Dendritic cell treated with granulocyte-macrophage colony-stimulating factor and Interleukin-4, amounts not matched to agents 40 ng/mL and 50 ng/mL, for 4 days (primary cell): ENCODE measurements around the gene COX6A1.
"Not testable (repeated sequence)": the region's sequence is repeated elsewhere in the genome, so short reads cannot be mapped to it uniquely, and the experiment has no call there.

Experiments
- H3K27ac Mint-ChIP-seq: one replicate; pipeline ENCODE4 v1.8.0; 2022; ENCODE audit warnings: mild to moderate bottlenecking, mixed read lengths
- H3K27me3 Mint-ChIP-seq: one replicate; pipeline ENCODE4 v1.8.0; 2022; ENCODE audit warnings: mild to moderate bottlenecking, mixed read lengths
- H3K36me3 Mint-ChIP-seq: one replicate; pipeline ENCODE4 v1.8.0; 2022; ENCODE audit warnings: low read depth, mixed read lengths
- H3K4me1 Mint-ChIP-seq: one replicate; pipeline ENCODE4 v1.8.0; 2022; ENCODE audit warnings: low read depth, mixed read lengths
- H3K4me3 Mint-ChIP-seq: one replicate; pipeline ENCODE4 v1.8.0; 2022; ENCODE audit warnings: mild to moderate bottlenecking, moderate library complexity, mixed read lengths
- H3K9me3 Mint-ChIP-seq: one replicate; pipeline ENCODE4 v1.8.0; 2022; ENCODE audit warnings: mixed read lengths
- intact Hi-C: fragments of 100-400 bp; cut with micrococcal nuclease; formaldehyde crosslinking; loops from one replicate; pipeline ENCODE4 v1.15.0; 2022

The COX6A1 gene

GRCh38 chr12:120485961-120486881, 48.3 kb downstream of the COX6A1 start:
- Mint-ChIP-seq H3K27me3 (no peaks in the 10 kb centered on the region), H3K27ac (no peak overlapping the region), H3K4me3 (no peak overlapping the region), H3K36me3 (peaks cover 12% of the 10 kb centered on the region), H3K9me3 (no peaks in the 10 kb centered on the region), H3K4me1 (peaks cover 31% of the 10 kb centered on the region)
- intact Hi-C loops = no loop called here

- H3K9me3 Mint-ChIP-seq, H3K4me3 Mint-ChIP-seq, H3K27me3 Mint-ChIP-seq, intact Hi-C loops, H3K36me3 Mint-ChIP-seq, H3K27ac Mint-ChIP-seq: not testable (repeated sequence)
- H3K4me1 Mint-ChIP-seq = peaks cover 31% of the 10 kb centered on the region
These were observed 49.6 kb downstream of the COX6A1 start for GRCh38 chr12:120487552-120487951.

GRCh38 chr12:120488057-120488640, 50.2 kb downstream of the COX6A1 start:
- peaks cover 29% of the 10 kb centered on the region for H3K4me1 Mint-ChIP-seq
- no peaks in the 10 kb centered on the region for H3K27me3 Mint-ChIP-seq
- H3K4me3 Mint-ChIP-seq = no peak overlapping the region
- H3K36me3 Mint-ChIP-seq = peaks cover 5% of the 10 kb centered on the region
- intact Hi-C loops = no loop called here
- H3K9me3 Mint-ChIP-seq = no peaks in the 10 kb centered on the region
- peak overlapping the region; percentile 20 for H3K27ac Mint-ChIP-seq

GRCh38 chr12:120489018-120489417, 51.1 kb downstream of the COX6A1 start:
- Mint-ChIP-seq H3K4me3 (no peak overlapping the region), H3K9me3 (no peaks in the 10 kb centered on the region), H3K27me3 (no peaks in the 10 kb centered on the region), H3K4me1 (peaks cover 20% of the 10 kb centered on the region), H3K36me3 (peaks cover 5% of the 10 kb centered on the region), H3K27ac (peak overlapping the region; percentile 20)
- intact Hi-C loops = no loop called here

- H3K9me3 Mint-ChIP-seq = no peaks in the 10 kb centered on the region
- intact Hi-C loops = no loop called here
- H3K4me1 Mint-ChIP-seq = peaks cover 22% of the 10 kb centered on the region
- no peaks in the 10 kb centered on the region for H3K27me3 Mint-ChIP-seq
- no peak overlapping the region for H3K27ac Mint-ChIP-seq
- no peak overlapping the region for H3K4me3 Mint-ChIP-seq
- peaks cover 5% of the 10 kb centered on the region for H3K36me3 Mint-ChIP-seq
These were observed 52.4 kb downstream of the COX6A1 start for GRCh38 chr12:120490325-120490724.
